Neural progenitor cell (in vitro differentiated cells): ENCODE measurements around the gene ST8SIA3. TPM values are rescaled to one million over a fixed set of nuclear protein-coding genes. Genes with fewer than 3 reads are reported as not detected.

ENCODE experiments used
- DNase-seq: peaks from one replicate; pipeline ENCODE4 v3.0.0-alpha.2; 2016; ENCODE audit warnings: low spot score
- H2AFZ ChIP-seq: fragments of 200-600 bp; sonication (generic); replicated peaks from 2 replicates; pipeline ENCODE4 v1.6.1; 2016; ENCODE audit warnings: antibody characterized with exemption
- H3F3A ChIP-seq: fragments of 200-600 bp; sonication (generic); 2 replicates; pipeline ENCODE4 v1.6.1; 2016; ENCODE audit warnings: antibody characterized with exemption, low read depth
- H3K27ac ChIP-seq: fragments of 200-600 bp; sonication (generic); 2 replicates; pipeline ENCODE4 v1.5.1; 2016; ENCODE audit warnings: mild to moderate bottlenecking
- H3K27me3 ChIP-seq: fragments of 200-600 bp; sonication (generic); 2 replicates; pipeline ENCODE4 v1.6.1; 2016; ENCODE audit warnings: mild to moderate bottlenecking, moderate library complexity
- H3K36me3 ChIP-seq: fragments of 200-600 bp; sonication (generic); 2 replicates; pipeline ENCODE4 v1.5.1; 2016
- H3K4me1 ChIP-seq: fragments of 200-600 bp; sonication (generic); 2 replicates; pipeline ENCODE4 v1.6.1; 2016; ENCODE audit warnings: mixed run types
- H3K4me2 ChIP-seq: fragments of 200-600 bp; sonication (generic); 2 replicates; pipeline ENCODE4 v1.6.1; 2016
- H3K4me3 ChIP-seq: fragments of 200-600 bp; sonication (generic); 2 replicates; pipeline ENCODE4 v1.5.1; 2016
- H3K79me2 ChIP-seq: fragments of 200-600 bp; sonication (generic); 2 replicates; pipeline ENCODE4 v1.6.1; 2016; ENCODE audit warnings: low read depth
- H3K9ac ChIP-seq: fragments of 200-600 bp; sonication (generic); 2 replicates; pipeline ENCODE4 v1.6.1; 2016
- H3K9me3 ChIP-seq: fragments of 200-600 bp; sonication (generic); 2 replicates; pipeline ENCODE4 v1.5.1; 2016; ENCODE audit warnings: low read depth
- H4K20me1 ChIP-seq: fragments of 200-600 bp; sonication (generic); 2 replicates; pipeline ENCODE4 v1.6.1; 2016; ENCODE audit warnings: low read depth
- H3K27ac Mint-ChIP-seq: 3 replicates; pipeline ENCODE4 v1.8.0; 2021; ENCODE audit warnings: mixed read lengths
- H3K27me3 Mint-ChIP-seq: 2 replicates; pipeline ENCODE4 v1.8.0; 2022; ENCODE audit warnings: low read depth, mild to moderate bottlenecking, inconsistent platforms, moderate library complexity, mixed read lengths; ENCODE audit not compliant: insufficient read depth
- H3K36me3 Mint-ChIP-seq: 3 replicates; pipeline ENCODE4 v1.8.0; 2021; ENCODE audit warnings: mixed read lengths
- H3K4me1 Mint-ChIP-seq: 3 replicates; pipeline ENCODE4 v1.8.0; 2021; ENCODE audit warnings: mixed read lengths
- H3K4me3 Mint-ChIP-seq: 3 replicates; pipeline ENCODE4 v1.8.0; 2021; ENCODE audit warnings: mild to moderate bottlenecking, moderate library complexity, mixed read lengths
- H3K9me3 Mint-ChIP-seq: 3 replicates; pipeline ENCODE4 v1.8.0; 2020; ENCODE audit warnings: mixed read lengths
- CTCF ChIP-seq: fragments of 200-600 bp; sonication (generic); IDR thresholded peaks from 2 replicates; pipeline ENCODE4 v1.5.1; 2017; ENCODE audit warnings: antibody characterized with exemption, mild to moderate bottlenecking
- EZH2 ChIP-seq: fragments of 200-600 bp; sonication (generic); IDR thresholded peaks from 2 replicates; pipeline ENCODE4 v1.6.1; 2017; ENCODE audit warnings: antibody characterized with exemption, mild to moderate bottlenecking, moderate library complexity
- EZH2phosphoT487 ChIP-seq: fragments of 200-600 bp; sonication (generic); IDR thresholded peaks from 2 replicates; pipeline ENCODE4 v1.6.1; 2017; ENCODE audit warnings: antibody characterized with exemption
- total RNA-seq: library from RNA; depleted of rRNA; stranded (reverse); fragments of >200 nt; gene quantifications from 2 replicates; pipeline ENCODE4 v1.2.3, GENCODE V29; 2015; ENCODE audit warnings: low replicate concordance

ST8SIA3 gene
- total RNA-seq, 1 donor from 2014 or later: 1.2 TPM

- H3K27me3 Mint-ChIP-seq: peaks cover 41% of the 10 kb centered on the region
- peaks cover 4% of the 10 kb centered on the region for H3K4me1 ChIP-seq
- peak overlapping the region; percentile 98 for H3K4me2 ChIP-seq
These were observed 981 bp downstream of the ST8SIA3 start for GRCh38 chr18:57353137-57353939.

GRCh38 chr18:57353940-57354461 lies 1.6 kb downstream of the ST8SIA3 start:
- Histone ChIP-seq H3K4me3 (peak overlapping the region; percentile 65), H2AFZ (peak overlapping the region; percentile 92), H3K9me3 (no peaks in the 10 kb centered on the region), H3K4me2 (peak overlapping the region; percentile 98), H3K36me3 (no peaks in the 10 kb centered on the region), H3K27ac (no peak overlapping the region), H3K9ac (no peak overlapping the region), H3K79me2 (no peaks in the 10 kb centered on the region), H3F3A (peaks cover 19% of the 10 kb centered on the region), H3K27me3 (peaks cover 53% of the 10 kb centered on the region), H4K20me1 (no peaks in the 10 kb centered on the region), H3K4me1 (peaks cover 4% of the 10 kb centered on the region)
- no peak overlapping the region for H3K27ac Mint-ChIP-seq
- H3K27me3 Mint-ChIP-seq: peaks cover 41% of the 10 kb centered on the region
- H3K9me3 Mint-ChIP-seq: peaks cover 2% of the 10 kb centered on the region
- TF ChIP-seq EZH2: peak; percentile 49
- no peak for TF ChIP-seq CTCF
- peak; percentile 68 for TF ChIP-seq EZH2phosphoT487
- H3K4me1 Mint-ChIP-seq: peaks cover 10% of the 10 kb centered on the region
- DNase-seq: peak; percentile 94
- peak overlapping the region; percentile 90 for H3K4me3 Mint-ChIP-seq
- H3K36me3 Mint-ChIP-seq: no peaks in the 10 kb centered on the region

More at GRCh38 chr18:57353137-57353939, 981 bp downstream of the ST8SIA3 start:
- peaks cover 53% of the 10 kb centered on the region for H3K27me3 ChIP-seq
- no peaks in the 10 kb centered on the region for H3K79me2 ChIP-seq
- peak; percentile 85 for DNase-seq
- H3K9me3 ChIP-seq: no peaks in the 10 kb centered on the region
- Mint-ChIP-seq H3K9me3 (peaks cover 2% of the 10 kb centered on the region), H3K4me1 (peaks cover 10% of the 10 kb centered on the region), H3K36me3 (no peaks in the 10 kb centered on the region), H3K4me3 (peak overlapping the region; percentile 90), H3K27ac (no peak overlapping the region)
- peaks cover 19% of the 10 kb centered on the region for H3F3A ChIP-seq
- peak overlapping the region; percentile 26 for H3K27ac ChIP-seq
- no peak overlapping the region for H3K9ac ChIP-seq
- H3K36me3 ChIP-seq: no peaks in the 10 kb centered on the region
- TF ChIP-seq CTCF: no peak
- no peak for TF ChIP-seq EZH2
- no peak for TF ChIP-seq EZH2phosphoT487
- H3K4me3 ChIP-seq: peak overlapping the region; percentile 65
- peak overlapping the region; percentile 86 for H2AFZ ChIP-seq
- no peaks in the 10 kb centered on the region for H4K20me1 ChIP-seq

GRCh38 chr18:57359433-57359832 lies 7.1 kb downstream of the ST8SIA3 start:
- no peak overlapping the region for H2AFZ ChIP-seq
- H3K9me3 Mint-ChIP-seq: no peaks in the 10 kb centered on the region
- H3K27ac Mint-ChIP-seq: no peak overlapping the region

More at GRCh38 chr18:57359433-57359832, 7.1 kb downstream of the ST8SIA3 start:
- Mint-ChIP-seq H3K27me3 (peaks cover 13% of the 10 kb centered on the region), H3K4me1 (peaks cover 3% of the 10 kb centered on the region), H3K36me3 (no peaks in the 10 kb centered on the region), H3K4me3 (no peak overlapping the region)
- Histone ChIP-seq H3K4me2 (no peak overlapping the region), H3F3A (peaks cover 3% of the 10 kb centered on the region), H3K9me3 (no peaks in the 10 kb centered on the region), H3K9ac (no peak overlapping the region), H3K79me2 (no peaks in the 10 kb centered on the region), H4K20me1 (no peaks in the 10 kb centered on the region), H3K27me3 (peaks cover 18% of the 10 kb centered on the region), H3K36me3 (no peaks in the 10 kb centered on the region), H3K4me1 (peaks cover 1% of the 10 kb centered on the region), H3K27ac (no peak overlapping the region), H3K4me3 (no peak overlapping the region)
- no peak for TF ChIP-seq EZH2phosphoT487
- no peak for TF ChIP-seq CTCF
- no peak for TF ChIP-seq EZH2
- no peak for DNase-seq
